Germinal center (tissue), 1 donor: ENCODE results near the gene NDOR1.

ENCODE experiments used
- DNase-seq: peaks from one replicate; pipeline ENCODE4 v3.0.0; 2012; ENCODE audit warnings: mixed read lengths, low spot score

NDOR1 gene

GRCh38 chr9:137262909-137263285 is 57.4 kb downstream of the NDOR1 start:
- no peak for DNase-seq

GRCh38 chr9:137263506-137263905 is 58.0 kb downstream of the NDOR1 start:
- no peak for DNase-seq

GRCh38 chr9:137264067-137264466 is 58.6 kb downstream of the NDOR1 start:
- DNase-seq, result no peak

GRCh38 chr9:137265496-137266161 is 60.1 kb downstream of the NDOR1 start:
- no peak for DNase-seq

GRCh38 chr9:137266162-137266527 is 60.6 kb downstream of the NDOR1 start:
- no peak for DNase-seq
